AG09309 (cell line): Measurements from ENCODE around the gene APOBEC2.

Experiments
- DNase-seq: peaks from one replicate; pipeline ENCODE4 v3.0.0-alpha.2; 2010; ENCODE audit warnings: low read depth
- H3K4me3 ChIP-seq: 2 replicates; pipeline ENCODE4 v1.5.1; 2011; ENCODE audit warnings: mild to moderate bottlenecking, low read depth, low read length, moderate library complexity; ENCODE audit not compliant: control insufficient read depth
- CTCF ChIP-seq: IDR thresholded peaks from 2 replicates; pipeline ENCODE4 v1.5.1; 2011; ENCODE audit warnings: mild to moderate bottlenecking, low read depth, low read length, inconsistent platforms; ENCODE audit not compliant: insufficient read depth, control insufficient read depth; ENCODE audit errors: missing control alignments

The APOBEC2 gene

DNA sequence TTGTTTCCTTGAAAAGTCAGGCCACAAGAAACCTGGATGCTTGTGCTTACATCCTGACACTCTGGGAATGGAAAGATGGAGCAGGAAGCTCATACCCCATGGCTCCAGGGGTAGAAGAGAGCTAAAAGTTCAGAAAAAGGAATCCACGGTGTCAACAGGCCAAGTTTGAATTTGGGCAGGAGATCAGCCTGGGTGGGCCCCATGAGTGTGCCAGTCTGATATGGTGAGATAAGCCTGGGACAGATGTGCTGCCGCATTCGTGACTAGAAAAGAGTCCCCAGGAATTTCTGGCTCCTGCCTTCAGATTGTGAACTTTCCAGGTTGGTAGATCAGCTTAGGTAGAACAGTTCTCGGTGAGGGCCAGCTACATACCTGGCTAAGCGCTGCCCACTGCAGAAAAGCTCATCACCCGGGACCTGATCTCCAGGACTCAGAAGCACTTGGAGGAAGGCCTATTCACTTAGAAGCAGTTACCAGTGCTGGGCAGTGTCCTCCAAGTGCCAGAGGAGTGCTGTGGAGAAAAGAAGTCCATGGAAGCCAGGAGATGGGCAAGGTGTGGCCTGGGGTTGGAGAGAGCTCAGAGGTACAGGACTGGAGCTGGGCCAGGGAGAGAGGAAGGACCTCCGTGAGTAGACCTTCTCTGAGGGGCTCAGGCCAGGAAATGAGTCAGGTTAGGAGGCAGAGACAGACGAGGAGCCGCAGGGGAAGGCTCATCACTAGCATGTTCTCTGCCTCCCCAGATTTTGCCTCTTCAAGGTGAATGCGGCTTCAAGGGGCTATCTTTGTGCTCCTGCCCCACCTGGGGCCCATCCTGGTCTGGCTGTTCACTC, 10.6 kb upstream of the APOBEC2 start, which contains the start of gene TSPO2:
TSPO2 (plus strand) TSS at position 242 of the 830 bp plus-strand sequence; CDS start at position 761, 519 bp downstream.
- no peak within 1 kb of the TSS for H3K4me3 ChIP-seq
- no peak for DNase-seq
- TF ChIP-seq CTCF = no peak

- no peak overlapping the region for H3K4me3 ChIP-seq
- DNase-seq = no peak
- TF ChIP-seq CTCF = no peak
These were observed 9.9 kb upstream of the APOBEC2 start for GRCh38 chr6:41043151-41043550.

DNA sequence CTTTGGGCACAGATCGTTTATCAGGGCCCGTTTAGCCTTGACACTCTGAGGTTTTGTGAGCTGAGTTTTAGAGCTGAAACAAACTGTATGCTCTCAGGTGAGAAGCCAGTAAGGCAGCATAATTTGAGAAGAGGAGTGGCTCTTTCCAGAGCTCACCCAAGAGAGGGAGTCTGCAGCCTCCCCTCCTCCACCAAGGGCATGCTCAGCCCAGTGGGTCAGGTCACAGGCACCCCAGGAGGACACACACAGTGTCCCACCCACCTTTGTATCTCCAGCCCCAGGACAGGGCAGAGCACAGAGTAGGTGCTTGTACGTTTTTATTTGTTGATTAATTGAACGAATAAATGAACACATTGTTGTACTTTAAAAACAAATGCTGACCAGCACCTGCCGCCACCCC, 7.3 kb upstream of the APOBEC2 start:
- TF ChIP-seq CTCF = no peak
- no peak for DNase-seq
- H3K4me3 ChIP-seq = no peak overlapping the region

DNA sequence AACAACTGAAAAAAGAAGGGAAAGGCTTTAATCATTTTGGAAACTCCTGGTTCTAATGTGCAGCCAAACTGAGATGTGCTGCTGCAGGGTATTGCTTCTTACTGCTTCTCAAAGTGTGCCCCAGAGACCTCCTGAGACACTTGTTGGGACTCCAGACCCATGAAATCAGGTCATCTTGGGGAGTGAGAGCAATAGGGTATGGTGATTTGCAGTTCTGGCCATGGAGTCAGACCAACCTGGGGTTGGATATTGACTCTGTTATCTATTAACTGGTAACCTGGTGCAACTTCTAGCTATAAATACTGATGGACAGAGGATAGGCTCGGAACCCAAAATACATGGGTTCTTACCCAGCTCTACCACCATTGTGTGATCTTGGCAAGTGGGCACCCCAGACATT, 6.9 kb upstream of the APOBEC2 start:
- no peak overlapping the region for H3K4me3 ChIP-seq
- no peak for TF ChIP-seq CTCF
- no peak for DNase-seq

DNA sequence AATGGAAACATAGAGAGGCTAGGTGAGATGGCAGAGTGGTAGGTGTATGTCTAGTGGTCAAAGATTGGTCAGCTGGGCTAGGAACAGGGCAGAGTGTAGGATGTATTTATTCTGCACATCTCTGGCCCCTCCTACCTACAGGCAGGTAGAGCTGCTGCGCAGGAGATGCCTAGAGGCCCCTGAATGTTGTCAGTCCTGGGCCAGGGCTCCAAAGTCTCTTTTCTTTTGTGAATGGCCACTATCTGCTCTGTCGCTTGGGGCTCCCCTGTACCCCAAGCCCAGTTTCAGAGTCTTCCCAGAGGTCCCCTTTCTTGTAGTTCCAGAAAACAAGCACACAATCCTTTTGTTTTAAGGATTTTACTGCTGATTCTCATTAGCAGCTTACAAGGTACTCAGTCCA, 5.7 kb upstream of the APOBEC2 start:
- TF ChIP-seq CTCF = no peak
- no peak for DNase-seq
- H3K4me3 ChIP-seq = no peak overlapping the region

GRCh38 chr6:41047745-41048732, 5.0 kb upstream of the APOBEC2 start:
- TF ChIP-seq CTCF = no peak
- no peak overlapping the region for H3K4me3 ChIP-seq
- DNase-seq = no peak
